Hematopoietic multipotent progenitor cell treated with erythropoietin and hydrocortisone succinate and interleukin-3 and kit ligand, for 15 days (in vitro differentiated cells): ENCODE results near the gene MPZL3.
"Not testable (repeated sequence)": the region's sequence is repeated elsewhere in the genome, so short reads cannot be mapped to it uniquely, and the experiment has no call there.

Experiments
- DNase-seq: peaks from one replicate; pipeline ENCODE4 v3.0.0-alpha.2; 2015; ENCODE audit warnings: low spot score

Gene MPZL3

DNA sequence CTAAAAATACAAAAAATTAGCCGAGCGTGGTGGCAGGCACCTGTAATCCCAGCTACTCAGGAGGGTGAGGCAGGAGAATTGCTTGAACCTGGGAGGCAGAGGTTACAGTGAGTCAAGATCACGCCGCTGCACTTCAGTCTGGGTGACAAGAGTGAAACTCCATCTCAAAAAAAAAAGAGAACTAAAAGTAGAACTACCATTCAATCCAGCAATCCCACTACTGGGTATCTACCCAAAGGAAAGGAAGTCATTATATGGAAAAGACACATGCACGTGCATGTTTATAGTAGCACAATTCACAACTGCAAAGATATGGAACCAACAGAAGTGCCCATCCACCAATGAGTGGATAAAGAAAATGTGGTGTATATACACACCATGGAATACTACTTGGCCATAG is 68.5 kb downstream of the MPZL3 start:
- DNase-seq: not testable (repeated sequence)

DNA sequence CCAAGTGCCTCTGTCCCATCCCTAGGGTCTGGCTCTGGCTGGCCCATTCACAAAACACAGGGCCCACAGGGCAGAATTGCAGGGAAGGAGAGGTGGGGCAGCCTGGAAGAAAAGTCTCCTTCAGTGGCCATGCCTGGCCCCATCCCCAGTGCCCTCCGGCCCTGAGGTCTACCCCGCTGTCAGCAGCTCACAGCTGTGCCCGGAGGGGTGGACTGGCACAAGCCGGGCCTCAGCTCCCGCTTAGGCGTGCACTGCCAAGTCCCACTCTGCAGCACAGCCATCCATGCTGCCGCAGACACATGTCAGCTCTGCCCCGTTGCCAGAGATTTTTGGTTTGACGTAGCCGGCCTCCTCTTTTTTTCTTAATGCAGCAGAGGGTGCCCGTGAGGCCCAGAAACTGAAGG is 71.9 kb downstream of the MPZL3 start:
- DNase-seq: no peak

DNA sequence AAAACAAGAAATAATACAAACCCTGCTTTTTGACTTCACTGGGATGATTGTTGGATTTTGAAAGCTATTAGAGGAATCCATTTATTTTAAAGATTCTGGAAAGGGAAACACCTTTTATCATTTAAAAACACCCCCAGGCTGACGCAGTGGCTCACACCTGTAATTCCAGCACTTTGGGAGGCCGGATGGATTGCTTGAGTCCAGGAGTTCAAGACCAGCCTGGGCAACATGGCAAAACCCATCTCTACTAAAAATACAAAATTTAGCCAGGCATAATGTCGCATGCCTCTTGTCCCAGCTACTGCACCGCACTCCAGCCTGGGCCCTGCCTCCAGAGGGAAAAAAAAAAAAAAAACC is 75.4 kb downstream of the MPZL3 start:
- DNase-seq: no peak
